Measurements from ENCODE around the gene SCAPER. TPM values are rescaled to one million over a fixed set of nuclear protein-coding genes. Genes with fewer than 3 reads are reported as not detected.

SCAPER gene
- total and polyA plus RNA-seq, 2 of the 4 experiments (the other 2 are of a cell fraction), result 2.9 to 9.7 TPM

DNA sequence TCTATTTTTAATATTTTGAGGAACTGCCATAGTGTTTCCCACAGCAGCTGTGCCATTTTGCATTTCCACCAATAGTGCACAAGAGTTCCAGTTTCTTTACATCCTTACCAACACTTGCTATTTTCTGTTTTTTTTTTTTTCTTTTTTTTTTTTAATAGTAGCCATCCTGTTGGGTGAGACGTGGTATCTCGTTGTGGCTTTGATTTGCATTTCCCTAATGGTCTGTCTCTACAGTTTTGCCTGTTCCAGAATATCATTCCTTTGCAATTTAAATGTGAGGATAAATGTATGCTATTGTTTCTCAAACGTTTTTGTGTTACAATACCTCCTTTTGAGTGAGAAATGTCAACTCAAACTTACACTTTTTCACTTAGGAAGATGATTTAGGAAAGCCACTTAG is 48.8 kb upstream of the SCAPER start:
- no TSS peak for BruUV-seq (replicated peaks)
- in situ Hi-C loops (cut with MboI; ENCODE audit: low sequenced_read_pairs), result no loop called here
- ATAC-seq (ENCODE audit: low read depth), result no peak

More for the DNA sequence above, 48.8 kb upstream of the SCAPER start:
- ChIA-PET POLR2A (ENCODE audit: unreplicated experiment) (interaction anchor here (0.6 kb wide), 1 partner anchor 20 kb away, joined by 3 read pairs; no protein-coding TSS in a partner anchor), CTCF (no interaction called here)
- Histone ChIP-seq H3K27me3 (ENCODE audit: control insufficient read depth, insufficient read depth, low read length) (no peaks in the 10 kb centered on the region; the same call in 1 of the 2 replicates), H3K4me2 (ENCODE audit: low read depth, low read length) (no peak overlapping the region), H2AK9ac (replicated peaks; ENCODE audit: low read depth, low read length, poor library complexity) (no peak overlapping the region), H2AK5ac (ENCODE audit: low read depth, low read length) (no peak overlapping the region), H3K23ac (ENCODE audit: low read depth, low read length) (no peak overlapping the region), H4K91ac (ENCODE audit: insufficient read depth, low read depth, low read length) (no peak overlapping the region), H3K14ac (replicated peaks; ENCODE audit: low read depth, low read length) (no peak overlapping the region), H3K79me1 (ENCODE audit: low read depth in 1 of 2, low read length in 2 of 2) (no peaks in the 10 kb centered on the region), H3K9me3 (ENCODE audit: control insufficient read depth, insufficient read depth, low read length) (no peaks in the 10 kb centered on the region), H2AFZ (replicated peaks; ENCODE audit: low read length, poor library complexity) (no peak overlapping the region), H3K4me1 (ENCODE audit: control insufficient read depth, insufficient read depth, low read length) (no peaks in the 10 kb centered on the region), H4K20me1 (ENCODE audit: insufficient read depth, low read length) (no peaks in the 10 kb centered on the region), H2BK120ac (ENCODE audit: low read depth, low read length) (no peak overlapping the region), H2BK15ac (ENCODE audit: low read depth, low read length) (no peak overlapping the region), H4K8ac (ENCODE audit: low read depth in 2 of 2, low read length in 2 of 2) (no peak overlapping the region), H2BK5ac (ENCODE audit: low read depth, low read length, poor library complexity, severe bottlenecking) (no peak overlapping the region), H3K27ac (ENCODE audit: insufficient read depth, low read length) (no peak overlapping the region), H4K5ac (ENCODE audit: low read depth, low read length) (no peak overlapping the region), H3K9ac (ENCODE audit: low read depth, low read length) (no peak overlapping the region), H3K4ac (ENCODE audit: low read depth, low read length) (no peak overlapping the region), H3K56ac (ENCODE audit: extremely low read depth, insufficient read depth, low read length) (no peak overlapping the region), H3K9me1 (ENCODE audit: insufficient read depth, low read length) (no peaks in the 10 kb centered on the region), H2BK20ac (ENCODE audit: low read depth, low read length) (no peak overlapping the region), H3K4me3 (ENCODE audit: insufficient read depth, low read depth, low read length) (no peak overlapping the region), H3K18ac (ENCODE audit: low read depth, low read length) (no peak overlapping the region), H3K36me3 (ENCODE audit: control insufficient read depth, insufficient read depth, low read length) (peaks cover 3% of the 10 kb centered on the region; the same call in 1 of the 2 replicates)
- intact Hi-C loops (cut with micrococcal nuclease), result no loop called here
- no peak for DNase-seq
- TF ChIP-seq CHD1 (IDR thresholded peaks at IDR 0.05; ENCODE audit: low read depth, low read length), result no peak
- TF ChIP-seq USF2 (IDR thresholded peaks at IDR 0.05; ENCODE audit: low read depth, low read length), result no peak
- no peak for TF ChIP-seq MAZ (IDR thresholded peaks at IDR 0.05; ENCODE audit: borderline replicate concordance, low read depth, low read length)
- TF ChIP-seq, protein P1, sequence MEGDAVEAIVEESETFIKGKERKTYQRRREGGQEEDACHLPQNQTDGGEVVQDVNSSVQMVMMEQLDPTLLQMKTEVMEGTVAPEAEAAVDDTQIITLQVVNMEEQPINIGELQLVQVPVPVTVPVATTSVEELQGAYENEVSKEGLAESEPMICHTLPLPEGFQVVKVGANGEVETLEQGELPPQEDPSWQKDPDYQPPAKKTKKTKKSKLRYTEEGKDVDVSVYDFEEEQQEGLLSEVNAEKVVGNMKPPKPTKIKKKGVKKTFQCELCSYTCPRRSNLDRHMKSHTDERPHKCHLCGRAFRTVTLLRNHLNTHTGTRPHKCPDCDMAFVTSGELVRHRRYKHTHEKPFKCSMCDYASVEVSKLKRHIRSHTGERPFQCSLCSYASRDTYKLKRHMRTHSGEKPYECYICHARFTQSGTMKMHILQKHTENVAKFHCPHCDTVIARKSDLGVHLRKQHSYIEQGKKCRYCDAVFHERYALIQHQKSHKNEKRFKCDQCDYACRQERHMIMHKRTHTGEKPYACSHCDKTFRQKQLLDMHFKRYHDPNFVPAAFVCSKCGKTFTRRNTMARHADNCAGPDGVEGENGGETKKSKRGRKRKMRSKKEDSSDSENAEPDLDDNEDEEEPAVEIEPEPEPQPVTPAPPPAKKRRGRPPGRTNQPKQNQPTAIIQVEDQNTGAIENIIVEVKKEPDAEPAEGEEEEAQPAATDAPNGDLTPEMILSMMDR (conservative IDR thresholded peaks at IDR 0.05; ENCODE audit: low read depth, low read length), result no peak
- no peak for TF ChIP-seq POLR2A (IDR thresholded peaks at IDR 0.05; ENCODE audit: low read depth, low read length)
- TF ChIP-seq, protein P2, sequence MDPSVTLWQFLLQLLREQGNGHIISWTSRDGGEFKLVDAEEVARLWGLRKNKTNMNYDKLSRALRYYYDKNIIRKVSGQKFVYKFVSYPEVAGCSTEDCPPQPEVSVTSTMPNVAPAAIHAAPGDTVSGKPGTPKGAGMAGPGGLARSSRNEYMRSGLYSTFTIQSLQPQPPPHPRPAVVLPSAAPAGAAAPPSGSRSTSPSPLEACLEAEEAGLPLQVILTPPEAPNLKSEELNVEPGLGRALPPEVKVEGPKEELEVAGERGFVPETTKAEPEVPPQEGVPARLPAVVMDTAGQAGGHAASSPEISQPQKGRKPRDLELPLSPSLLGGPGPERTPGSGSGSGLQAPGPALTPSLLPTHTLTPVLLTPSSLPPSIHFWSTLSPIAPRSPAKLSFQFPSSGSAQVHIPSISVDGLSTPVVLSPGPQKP (IDR thresholded peaks at IDR 0.05; ENCODE audit: borderline replicate concordance, low read depth, low read length), result no peak
- TF ChIP-seq CEBPB (IDR thresholded peaks at IDR 0.05; ENCODE audit: low read depth, low read length), result no peak
- no peak for TF ChIP-seq MXI1 (IDR thresholded peaks at IDR 0.05; ENCODE audit: borderline replicate concordance, low read depth, low read length)
- no peak for TF ChIP-seq BHLHE40 (IDR thresholded peaks at IDR 0.05; ENCODE audit: low read depth, low read length)
- TF ChIP-seq FOS (IDR thresholded peaks at IDR 0.05; ENCODE audit: low read depth, low read length), result no peak
- TF ChIP-seq NFE2L2 (IDR thresholded peaks at IDR 0.05; ENCODE audit: low read depth, low read length), result no peak
- no peak for TF ChIP-seq SMC3 (IDR thresholded peaks at IDR 0.05; ENCODE audit: low read depth, low read length)
- no peak for TF ChIP-seq RCOR1 (IDR thresholded peaks at IDR 0.05; ENCODE audit: insufficient replicate concordance, low read length)
- no peak for TF ChIP-seq RAD21 (IDR thresholded peaks at IDR 0.05; ENCODE audit: low read length)
- WGBS, 2 experiments (ENCODE audit: extremely low coverage in 2 of 2, insufficient read length in 1 of 2), result no CpG with 5 or more reads among the region's 3 CpGs
- dilution Hi-C loops (cut with HindIII; ENCODE audit: low sequenced_read_pairs, unreplicated experiment), result no loop called here
